Measurements from ENCODE around the gene APBA2.
"Not testable (repeated sequence)": the region's sequence is repeated elsewhere in the genome, so short reads cannot be mapped to it uniquely, and the experiment has no call there.

The APBA2 gene

DNA sequence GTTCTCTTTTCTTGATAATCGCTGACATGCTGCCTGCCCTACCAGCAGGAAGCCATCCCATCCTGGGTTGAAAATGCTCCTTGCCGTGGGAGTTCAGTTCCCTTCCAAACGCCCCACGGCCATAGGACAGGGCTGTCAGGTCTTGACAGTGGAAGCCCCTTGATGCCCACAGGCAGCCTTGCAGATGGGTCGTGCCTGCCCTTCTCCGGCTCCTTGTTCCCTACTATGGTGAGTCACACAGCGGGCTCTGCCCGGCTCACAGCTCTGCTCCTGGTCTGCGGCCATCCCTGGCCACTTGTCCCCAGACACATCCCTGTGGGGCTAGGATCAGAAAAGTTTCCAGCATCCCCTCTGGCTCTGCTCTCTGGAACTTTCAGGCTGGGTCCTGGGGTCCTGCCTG is 6.2 kb upstream of the APBA2 start:
- DNase-seq = no peak

DNA sequence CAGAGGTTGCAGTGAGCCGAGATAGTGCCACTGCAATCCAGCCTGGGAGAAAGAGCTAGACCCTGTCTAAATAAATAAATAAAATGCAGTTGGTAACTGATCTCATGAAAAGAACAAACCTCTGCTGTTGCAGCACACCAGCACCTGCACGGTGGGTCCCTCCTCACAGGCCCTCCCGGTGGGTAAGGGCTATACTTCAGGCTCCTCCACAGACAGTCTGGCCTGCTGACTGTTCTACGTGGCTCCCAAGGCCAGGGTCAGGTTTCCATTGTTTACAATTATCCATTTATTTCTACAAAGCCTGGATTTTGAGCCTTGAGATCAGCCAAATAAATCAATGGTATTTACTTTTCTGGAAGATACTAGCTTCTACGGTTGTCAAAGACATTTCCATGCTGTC is 5.1 kb upstream of the APBA2 start:
- no peak for DNase-seq

DNA sequence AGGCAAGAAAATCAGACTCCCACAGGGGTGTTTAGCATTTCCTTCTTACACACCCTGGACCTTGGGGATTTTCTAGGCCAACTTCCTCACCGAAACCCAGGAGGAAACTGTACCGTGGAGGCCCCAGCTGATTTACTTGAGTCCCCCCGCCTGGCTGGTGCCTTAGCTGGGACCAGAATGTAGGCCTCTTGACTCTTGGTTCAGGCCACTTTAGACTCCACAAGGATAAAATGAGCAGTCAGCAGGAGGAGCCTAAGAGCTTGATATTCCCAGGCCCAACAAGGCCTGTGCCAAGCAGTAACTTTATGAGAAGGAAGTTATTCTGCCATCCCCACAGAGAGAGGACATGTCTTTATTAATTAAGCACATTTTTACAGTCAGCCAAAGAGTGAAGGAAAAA is 4.6 kb upstream of the APBA2 start:
- no peak for DNase-seq

DNA sequence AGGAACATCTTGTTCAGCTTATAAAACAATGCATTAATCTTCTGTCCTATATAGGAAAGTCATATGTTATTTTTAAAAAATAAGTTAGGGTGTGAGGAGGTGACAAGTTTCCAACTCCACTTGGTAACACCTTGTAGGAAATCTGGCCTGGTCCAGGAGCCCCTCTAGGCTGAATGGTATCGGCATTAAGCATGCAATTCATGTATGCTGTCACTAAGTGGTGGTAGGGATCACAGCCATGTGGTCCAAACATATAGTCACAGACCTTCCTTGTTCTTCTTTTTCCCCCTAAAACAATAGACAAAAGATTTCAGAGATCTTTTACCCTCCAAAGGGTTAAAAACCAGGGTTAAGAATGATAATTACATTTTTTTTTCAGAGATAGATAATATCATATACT is 4.2 kb upstream of the APBA2 start:
- DNase-seq = no peak

DNA sequence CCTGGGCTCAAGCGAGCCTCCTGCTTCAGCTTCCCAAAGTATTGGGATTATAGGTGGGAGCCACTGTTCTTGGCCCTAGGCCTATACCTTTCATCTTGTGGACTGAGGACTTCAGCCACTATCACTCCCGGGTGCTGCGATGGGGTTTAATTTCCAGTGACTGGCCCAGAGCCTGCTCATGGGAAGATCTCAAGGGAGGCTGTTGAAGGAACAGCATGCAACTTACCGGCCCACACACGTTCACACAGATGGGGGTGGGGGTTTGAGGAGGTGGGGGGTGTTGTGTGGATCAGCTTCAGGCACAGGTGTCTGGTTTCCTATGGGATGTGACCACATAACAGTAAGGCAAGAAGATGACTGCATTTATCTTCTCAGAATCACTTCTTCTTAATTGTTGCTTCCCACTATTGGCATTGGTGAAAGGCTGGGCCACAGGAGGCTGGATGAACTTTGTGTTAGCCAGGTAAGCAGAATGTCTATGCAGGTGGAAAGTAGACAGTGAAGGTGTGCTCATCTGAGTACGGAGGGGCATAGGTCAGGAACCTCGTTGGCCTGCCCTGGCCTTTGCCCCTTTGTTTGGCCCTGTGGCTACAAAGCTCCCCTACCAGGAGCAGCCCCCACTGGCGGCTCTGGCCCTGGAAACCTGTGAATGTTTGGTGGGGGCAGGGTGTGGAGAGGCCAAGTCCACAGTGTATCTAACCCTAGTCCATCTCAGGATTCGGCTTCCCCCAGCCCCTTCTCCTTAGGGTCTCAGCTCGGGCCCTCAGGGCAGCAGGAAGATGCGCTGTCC is 1.4 kb upstream of the APBA2 start:
- DNase-seq = no peak

DNA sequence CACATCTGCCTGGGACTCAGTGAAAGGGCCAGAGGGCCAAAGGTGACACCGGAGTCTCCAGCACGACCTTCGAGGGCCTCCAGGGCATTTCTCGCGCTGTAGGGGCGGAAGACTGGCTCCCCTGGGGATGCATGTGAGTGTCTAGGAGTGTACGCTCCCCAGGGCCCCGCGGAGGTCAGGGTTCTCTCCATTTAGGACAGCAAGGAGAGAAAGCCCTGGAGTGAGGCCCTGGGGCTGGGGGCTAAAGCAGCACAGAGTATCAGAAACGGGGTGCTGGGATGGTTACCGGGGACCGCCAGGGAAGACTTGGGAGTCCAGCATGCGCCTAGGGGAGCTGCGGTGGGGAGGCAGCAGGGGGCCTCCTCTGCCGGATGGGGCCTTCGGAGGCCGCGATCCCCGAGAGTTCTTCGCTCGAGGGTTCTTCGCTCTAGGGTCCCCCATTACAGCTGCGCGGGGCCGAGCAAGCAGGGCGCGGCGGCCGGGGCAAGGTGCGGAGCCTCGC is 595 bp upstream of the APBA2 start:
- no peak for DNase-seq

DNA sequence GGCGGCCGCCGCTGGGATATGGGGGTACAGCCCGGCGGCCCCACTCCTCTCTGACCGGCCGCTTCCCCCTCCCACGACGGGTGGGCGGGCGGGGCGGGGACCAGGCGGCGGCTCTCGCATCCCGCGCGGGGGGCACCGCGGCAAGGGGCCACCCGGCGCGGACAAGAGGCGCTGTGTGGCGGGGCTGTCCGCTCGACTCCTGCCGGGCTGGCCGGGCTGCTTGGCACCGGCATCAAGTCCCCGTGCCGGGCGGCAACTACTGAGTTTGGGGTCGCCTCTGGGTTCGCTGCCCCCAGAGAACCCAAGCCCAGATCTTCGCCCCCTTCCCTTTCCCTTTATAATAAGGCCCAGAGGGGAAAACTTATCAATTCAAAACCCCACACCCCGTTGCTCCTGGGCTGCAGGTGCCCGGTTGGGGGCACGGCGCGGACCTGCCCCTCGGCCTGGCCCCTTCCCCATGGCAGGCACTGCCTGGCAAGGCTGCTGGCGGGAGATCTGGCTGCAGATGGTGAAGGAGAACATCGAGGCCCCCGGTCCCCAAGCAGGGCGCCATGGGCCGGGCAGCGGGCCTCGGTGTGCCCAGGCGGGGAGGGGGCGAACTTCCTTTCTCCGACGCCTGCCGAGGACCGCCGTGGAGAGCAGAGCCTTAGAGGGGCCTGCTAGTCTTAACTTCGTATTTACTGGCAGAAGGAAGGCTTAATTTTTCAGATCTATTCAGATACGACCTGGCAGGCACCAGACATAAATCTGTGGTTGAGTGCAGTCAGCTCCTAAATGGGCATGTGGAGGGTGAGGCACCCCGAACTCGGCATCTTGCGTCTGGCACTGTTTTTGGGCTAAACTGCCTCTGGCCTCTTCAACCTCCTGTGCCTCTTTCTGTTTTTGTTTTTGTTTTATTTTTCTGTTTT is 911 bp downstream of the APBA2 start:
- no peak for DNase-seq

DNA sequence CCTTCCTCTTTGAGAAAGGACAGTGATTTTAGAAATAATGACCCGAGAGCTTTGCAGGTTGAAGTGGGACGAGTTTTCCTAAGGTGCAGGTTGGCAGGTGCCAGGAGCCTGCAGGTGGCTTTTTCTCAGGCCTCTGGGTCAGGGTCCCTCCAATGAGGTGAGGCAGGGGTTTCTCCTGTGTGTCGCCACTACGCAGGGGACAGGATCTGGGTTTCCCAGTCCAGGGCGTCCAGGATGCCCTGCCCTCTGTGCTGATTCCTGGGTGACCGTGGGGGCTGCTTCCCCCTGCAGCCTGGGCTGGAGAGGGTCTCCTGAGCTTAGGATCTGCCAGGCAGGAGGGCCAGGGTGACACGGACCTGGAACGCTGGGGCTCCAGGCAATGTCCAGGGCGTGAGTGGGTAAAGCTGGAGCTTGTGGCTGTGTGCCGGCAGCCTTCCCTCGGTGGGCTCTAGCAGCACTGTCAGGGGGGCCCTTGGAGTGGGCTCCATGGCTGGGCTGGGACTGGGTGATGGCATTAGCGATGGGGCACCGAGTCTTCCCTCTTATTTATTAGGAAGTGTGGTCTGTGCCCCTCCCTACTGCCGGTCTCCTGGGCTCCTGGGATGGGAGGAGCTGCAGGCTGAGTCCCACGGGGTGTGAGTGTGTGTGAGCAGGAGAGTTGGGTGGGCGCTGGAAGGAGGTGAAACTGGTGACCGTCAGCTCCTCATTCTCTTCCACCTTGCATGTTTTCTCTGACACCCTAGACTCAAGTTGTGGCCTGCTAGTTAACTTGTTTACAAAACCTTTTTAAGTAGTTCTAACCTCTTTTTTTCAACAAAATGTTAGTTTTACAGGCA is 1.8 kb downstream of the APBA2 start:
- no peak for DNase-seq

DNA sequence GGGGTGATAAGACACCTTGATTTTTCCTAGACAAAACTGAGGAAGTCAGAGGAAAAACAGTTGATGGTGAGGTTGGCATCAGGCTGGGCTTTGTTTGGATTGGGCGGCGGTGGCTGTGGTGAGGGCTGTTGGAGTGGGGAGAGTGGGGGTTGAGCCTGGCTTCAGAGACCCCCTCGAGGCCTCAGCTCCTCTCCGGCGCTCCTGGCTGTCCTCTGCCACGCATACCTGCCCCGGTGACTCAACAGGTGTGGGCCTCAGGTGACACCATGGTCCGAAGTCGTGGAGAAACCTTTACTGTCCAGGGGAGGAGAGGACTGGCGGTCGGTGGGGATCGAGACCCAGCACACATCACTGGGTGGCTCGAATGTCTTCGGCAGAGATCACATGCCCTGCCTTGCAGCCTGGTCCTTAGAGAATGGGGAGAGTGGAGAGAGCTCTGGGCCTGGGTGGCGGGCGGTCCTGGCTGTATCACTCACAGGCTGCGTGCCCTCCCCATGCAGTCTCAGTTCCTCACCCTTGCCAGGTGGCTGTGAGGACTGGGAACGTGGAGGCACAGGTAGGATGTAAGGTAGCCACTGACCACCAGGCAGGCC is 2.6 kb downstream of the APBA2 start:
- no peak for DNase-seq

DNA sequence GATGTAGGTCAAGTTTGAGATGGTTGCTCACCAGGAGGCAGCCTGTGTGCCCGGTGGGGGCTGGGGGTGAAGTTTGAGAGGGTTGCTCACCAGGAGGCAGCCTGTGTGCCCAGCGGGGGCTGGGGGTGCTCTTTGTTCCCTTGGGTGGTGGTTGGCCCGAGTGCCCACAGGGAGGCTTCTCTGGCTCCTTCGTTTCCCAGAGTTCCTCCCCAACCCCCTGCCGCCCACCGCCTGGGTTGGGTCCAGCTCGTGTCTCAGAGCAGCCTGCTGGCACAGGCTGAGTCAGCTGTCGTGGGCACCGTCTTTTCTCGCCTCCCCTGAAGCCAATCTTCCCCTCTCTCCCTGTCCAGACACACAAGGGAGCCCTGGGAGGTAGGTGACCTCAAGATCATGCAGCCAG is 3.1 kb downstream of the APBA2 start:
- DNase-seq = no peak

DNA sequence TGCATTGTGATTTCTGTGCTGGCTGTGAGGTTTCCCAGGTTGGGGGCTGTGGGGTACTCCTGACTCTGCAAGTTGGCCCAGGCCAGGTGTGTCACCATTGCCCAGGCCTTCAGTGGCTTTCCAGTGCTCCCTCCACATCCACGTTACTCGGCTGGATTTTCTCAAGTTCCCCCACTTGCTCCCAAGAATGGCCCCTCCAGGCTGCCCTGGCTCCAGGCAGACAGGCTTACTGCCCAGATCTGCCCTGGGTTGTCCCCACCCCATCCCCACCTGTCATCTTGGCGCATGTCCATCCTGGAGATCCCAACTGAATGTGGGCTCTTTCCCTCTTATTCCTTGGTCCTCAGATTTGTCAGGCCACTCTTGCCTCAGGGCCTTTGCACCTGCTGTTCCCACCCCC is 3.6 kb downstream of the APBA2 start:
- DNase-seq = no peak

DNA sequence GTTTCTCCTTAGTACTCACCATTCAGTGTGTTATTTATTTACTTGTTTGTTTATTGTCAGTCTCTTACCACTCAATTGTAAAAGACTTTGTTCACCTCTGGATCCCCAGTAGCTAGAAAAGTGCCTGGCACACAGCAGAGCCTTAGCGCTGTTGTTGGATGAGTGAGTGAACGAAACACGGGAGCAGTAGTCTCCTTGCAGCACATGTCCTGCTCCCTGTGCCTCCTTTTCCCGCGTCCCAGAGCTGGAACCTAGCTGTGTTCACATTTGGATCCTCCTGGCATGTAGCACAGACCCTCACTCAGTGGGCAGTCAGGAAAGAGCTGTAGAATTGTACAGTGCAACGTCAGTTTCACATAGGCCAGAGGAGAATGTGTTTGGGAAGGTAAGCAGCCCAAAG is 4.1 kb downstream of the APBA2 start:
- not testable (repeated sequence) for DNase-seq

DNA sequence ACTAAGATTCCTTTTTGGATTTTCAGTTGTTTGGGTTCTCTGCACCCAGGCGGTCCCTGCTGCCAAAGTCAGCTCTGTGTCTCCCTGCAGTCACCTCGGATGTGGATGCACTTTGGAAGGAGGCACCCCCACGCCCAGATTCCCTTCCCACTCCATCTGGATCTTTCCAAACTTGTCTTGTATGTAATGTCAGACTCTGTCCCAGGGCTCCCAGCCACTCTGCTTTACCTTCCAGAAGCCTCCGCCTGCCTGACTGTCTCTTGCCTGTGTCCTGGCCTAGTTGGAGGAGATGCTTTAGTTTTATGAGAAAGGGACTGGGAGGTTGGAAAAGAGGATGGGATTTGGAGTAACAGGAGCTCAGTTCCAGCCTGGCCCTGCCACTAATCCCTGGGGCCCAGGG is 4.5 kb downstream of the APBA2 start:
- DNase-seq = not testable (repeated sequence)

DNA sequence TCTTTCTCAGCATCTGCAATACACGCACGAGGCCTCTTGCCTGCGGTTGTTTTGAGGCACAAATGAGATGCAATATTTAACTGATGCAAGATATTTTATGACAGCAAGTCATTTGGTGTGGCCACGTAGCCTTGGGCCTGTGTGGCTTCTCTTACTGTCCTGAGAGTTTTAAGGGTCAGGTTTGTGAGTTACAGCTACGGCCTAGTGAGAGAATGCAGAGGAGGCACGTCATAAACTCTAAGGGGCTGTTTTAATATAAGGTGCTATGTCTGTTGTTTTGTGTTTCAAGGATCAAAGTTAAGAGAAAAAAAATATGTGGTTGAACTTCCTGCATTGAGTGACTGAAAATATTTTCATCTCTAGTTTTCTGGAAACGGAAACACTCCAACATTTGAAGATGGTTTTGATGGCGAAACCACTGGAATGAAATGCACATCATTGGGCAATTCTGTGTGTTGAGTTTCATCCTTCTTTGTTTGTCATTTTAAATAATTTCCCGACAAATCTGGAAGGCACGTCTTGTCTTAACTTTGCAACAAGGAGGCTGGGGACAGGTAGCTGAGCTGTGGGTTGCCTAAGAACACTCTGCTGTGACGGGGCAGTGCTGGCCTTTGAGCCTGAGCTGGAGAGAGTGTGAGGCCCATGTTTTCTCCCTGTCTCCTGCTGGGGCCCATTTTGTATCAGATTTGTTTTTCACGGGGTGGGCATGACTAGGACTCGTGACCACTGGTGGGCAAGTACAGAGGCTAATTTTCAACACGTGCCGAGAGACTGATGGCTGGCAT is 5.1 kb downstream of the APBA2 start:
- DNase-seq = no peak

DNA sequence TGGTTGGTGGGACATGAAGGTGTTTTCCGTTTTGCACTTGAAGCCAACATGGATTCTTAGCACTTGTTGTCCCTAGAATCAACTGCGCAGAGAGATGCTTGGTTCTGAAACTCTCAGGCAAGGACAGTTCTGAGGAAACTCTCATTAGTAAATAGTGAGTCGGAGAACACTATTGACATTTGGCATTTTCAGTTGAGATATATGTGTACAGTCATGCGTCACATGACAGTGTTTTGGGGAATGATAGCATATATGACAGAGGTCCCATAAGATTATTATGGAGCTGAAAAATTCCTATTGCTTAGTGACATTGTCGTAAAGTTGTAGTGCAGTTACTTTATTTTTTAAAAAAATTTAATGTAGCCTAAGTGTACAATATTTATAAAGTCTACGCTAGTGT is 5.8 kb downstream of the APBA2 start:
- no peak for DNase-seq

DNA sequence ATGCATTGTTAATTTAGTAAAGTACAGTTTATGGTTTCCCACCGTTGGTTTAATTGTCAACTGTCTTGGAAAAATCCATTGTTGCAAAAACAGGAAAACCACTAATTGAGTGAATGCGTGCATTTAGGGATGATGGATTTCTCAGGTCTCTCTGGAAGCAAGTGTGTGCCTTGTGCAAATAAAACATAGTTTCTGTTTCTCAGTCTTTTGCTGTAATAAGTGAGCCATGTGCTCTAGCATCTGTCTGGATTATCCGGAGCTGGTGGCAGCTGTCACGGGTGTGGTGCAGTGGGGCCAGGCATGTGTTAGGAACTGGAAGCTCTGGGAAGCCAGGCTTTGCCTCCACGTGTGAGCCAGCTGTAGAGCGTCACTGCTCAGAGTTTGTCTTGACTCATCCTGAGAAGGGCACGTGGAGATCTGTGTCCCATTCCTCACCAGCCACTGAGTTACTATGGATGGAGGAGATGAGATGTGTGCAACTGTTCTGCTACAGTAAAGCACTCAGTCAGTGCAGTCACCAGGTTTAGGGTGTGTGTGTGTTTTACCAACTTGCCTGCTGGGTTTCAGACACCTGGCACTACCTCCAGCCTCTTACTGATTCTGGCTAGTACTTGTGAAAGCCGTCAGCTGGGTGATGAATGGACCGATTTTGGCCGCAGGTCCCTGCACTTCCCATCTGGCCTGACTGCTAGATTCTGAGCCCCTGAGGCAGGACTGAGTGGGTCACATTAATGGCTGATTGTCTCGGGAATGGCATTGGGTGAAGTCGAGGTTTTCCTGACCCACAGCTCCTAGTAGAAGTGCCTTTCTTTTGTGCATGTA is 7.2 kb downstream of the APBA2 start:
- DNase-seq = no peak

DNA sequence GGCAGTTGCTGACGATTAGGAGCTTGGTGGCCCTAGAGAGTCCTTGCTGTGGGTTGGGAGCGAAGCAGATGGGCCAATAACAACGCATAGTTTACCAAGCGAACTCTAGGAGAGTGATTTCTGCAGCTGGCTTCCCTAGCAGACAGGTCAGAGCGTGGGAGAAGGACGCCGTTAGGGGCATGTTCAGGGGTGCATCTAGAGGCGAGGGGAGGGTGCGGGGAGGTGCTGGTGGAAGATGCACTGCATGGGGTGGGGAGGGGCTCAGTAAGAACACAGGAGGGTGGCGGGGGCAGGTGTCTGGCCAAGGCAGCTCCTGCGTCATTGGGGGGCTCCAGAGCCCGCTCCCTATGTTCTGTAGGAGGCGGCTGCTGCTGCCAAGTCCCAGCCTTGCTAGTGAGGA is 8.9 kb downstream of the APBA2 start:
- no peak for DNase-seq

DNA sequence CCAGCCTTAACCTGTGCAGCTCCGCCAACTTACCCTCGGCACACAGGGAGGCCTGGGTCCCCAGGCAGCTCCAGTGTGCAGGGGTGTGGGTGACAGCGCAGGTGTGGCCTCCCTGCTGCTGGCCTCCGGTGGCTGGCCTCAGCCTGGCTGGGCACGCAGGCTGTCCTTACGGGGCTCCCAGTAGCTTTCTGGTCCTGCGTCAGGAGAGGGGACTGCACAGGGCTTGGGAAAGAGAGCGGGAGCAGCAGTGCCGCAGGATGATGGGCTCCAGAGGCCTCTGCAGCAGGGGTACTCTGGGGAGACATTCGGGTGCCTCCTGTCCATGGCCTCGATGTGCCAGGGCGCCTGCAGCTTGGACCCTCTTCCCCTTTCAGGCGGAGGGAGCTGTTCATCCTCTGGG is 9.4 kb downstream of the APBA2 start:
- no peak for DNase-seq

DNA sequence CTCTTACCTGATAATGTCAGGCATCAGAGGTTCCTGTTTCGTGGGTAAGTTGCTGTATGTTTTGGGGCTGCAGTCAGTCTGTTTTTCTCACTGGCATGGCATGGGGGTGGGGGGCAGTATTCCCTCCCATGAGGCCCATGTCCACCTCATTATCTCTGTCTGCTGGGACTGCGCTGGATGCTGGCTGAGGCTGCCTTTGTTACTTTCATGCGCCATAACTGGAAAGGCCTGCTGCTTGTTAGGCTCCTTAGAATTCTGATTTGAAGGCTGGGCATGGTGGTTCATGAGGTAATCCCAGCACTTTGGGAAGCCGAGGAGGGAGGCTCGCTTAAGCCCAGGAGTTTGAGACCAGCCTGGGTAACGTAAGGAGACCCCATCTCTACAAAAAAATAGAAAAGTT is 9.8 kb downstream of the APBA2 start:
- DNase-seq = no peak

DNA sequence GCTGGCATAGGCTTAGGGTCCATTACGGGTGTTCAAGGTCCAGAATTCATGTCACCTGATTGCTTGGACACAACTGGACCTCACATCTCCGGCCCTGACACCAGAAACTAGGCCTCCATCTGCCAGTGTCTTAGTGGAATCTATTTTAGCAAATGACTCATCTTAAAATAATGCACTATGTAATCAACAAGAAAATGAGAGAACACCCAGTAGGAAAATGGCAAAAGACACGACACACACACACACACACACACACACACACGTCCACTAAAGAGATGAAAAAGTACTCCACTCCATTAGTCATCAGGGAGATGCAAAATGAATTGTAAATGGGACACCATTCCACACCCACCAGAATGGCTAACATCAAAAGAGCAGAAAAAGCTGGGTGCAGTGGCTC is 11.2 kb downstream of the APBA2 start:
- DNase-seq = no peak
